K562 (cell line): ENCODE results near the gene PHF20. TPM values are rescaled to one million over a fixed set of nuclear protein-coding genes. Genes with fewer than 3 reads are reported as not detected.

Experiments used
- ATAC-seq: fragments of 200-7000 bp; cut with Tn5 transposase; 3 replicates; pipeline ENCODE4 v1.9.1; 2020; ENCODE audit warnings: moderate library complexity
- BruUV-seq: library from RNA; stranded (reverse); fragments of 400-500 nt; replicated peaks from 2 replicates; lab custom pipeline; 2021; lab: Mats Ljungman, UMichigan
- CTCF ChIA-PET: fragments of 300-600 bp; formaldehyde crosslinking; extraction: SDS; loops from one replicate; lab custom pipeline; 2021; ENCODE audit warnings: low intra/inter-chr PET ratio; lab: Yijun Ruan, JAX
- POLR2A ChIA-PET: fragments of 300-600, 350-650 bp; sonication (Branson Sonifier 250); formaldehyde crosslinking; extraction: SDS; loops from one replicate; lab custom pipeline; 2021; ENCODE audit warnings: antibody characterized with exemption, inconsistent platforms; lab: Yijun Ruan, JAX
- DNase-seq, 4 experiments: peaks; one replicate each; pipeline versions ENCODE4 v3.0.0 to v3.0.0-alpha.2; 2011 to 2018; ENCODE audit warnings: low spot score in 3 of 4, mixed read lengths in 3 of 4; ENCODE audit errors: extremely low read depth in 1 of 4
- FAIRE-seq: peaks from 2 replicates; lab custom pipeline; 2011; peaks lifted over from hg19 to GRCh38; lab: Jason Lieb, UNC
- H2AFZ ChIP-seq: 2 replicates; pipeline ENCODE4 v1.6.0; 2011; ENCODE audit warnings: low read depth, low read length, control low read depth, inconsistent platforms
- H3K27ac ChIP-seq: fragments of 200-600 bp; 3 replicates; pipeline ENCODE4 v1.8.0; 2011; ENCODE audit warnings: low read depth, mild to moderate bottlenecking, control low read depth, inconsistent platforms, low read length, moderate library complexity, mixed read lengths; ENCODE audit errors: extremely low read depth
- H3K27me3 ChIP-seq, 2 experiments: fragments of 300-600 bp in 1 of 2; 2 replicates in 1 of 2; 3 replicates in 1 of 2; pipeline versions ENCODE4 v1.6.0 to v1.8.0; 2011; ENCODE audit warnings: inconsistent platforms in 2 of 2, low read length in 2 of 2, mild to moderate bottlenecking in 1 of 2, mixed read lengths in 1 of 2, moderate library complexity in 1 of 2; ENCODE audit not compliant: control insufficient read depth in 2 of 2, insufficient read depth in 2 of 2
- H3K36me3 ChIP-seq: fragments of 300-600 bp; 3 replicates; pipeline ENCODE4 v1.8.0; 2011; ENCODE audit warnings: mild to moderate bottlenecking, low read length, inconsistent platforms; ENCODE audit not compliant: control insufficient read depth, insufficient read depth
- H3K4me1 ChIP-seq, 2 experiments: fragments of 200-600 bp in 1 of 2; replicated peaks in 1 of 2; 2 replicates in 1 of 2; 3 replicates in 1 of 2; pipeline versions ENCODE4 v1.5.1 to v1.8.0; 2011; ENCODE audit warnings: inconsistent platforms in 2 of 2, low read length in 2 of 2, mild to moderate bottlenecking in 1 of 2, mixed read lengths in 1 of 2, moderate library complexity in 1 of 2; ENCODE audit not compliant: control insufficient read depth in 2 of 2, insufficient read depth in 2 of 2
- H3K4me2 ChIP-seq: 2 replicates; pipeline ENCODE4 v1.6.1; 2011; ENCODE audit warnings: low read length, control low read depth, inconsistent platforms, mixed read lengths; ENCODE audit not compliant: insufficient read depth
- H3K4me3 ChIP-seq: fragments of 200-600 bp; sonication (generic), shearing (Covaris generic); 2 replicates; pipeline ENCODE4 v1.5.1; 2016; ENCODE audit warnings: control low read depth, inconsistent platforms
- H3K79me2 ChIP-seq: fragments of 200-600 bp; 3 replicates; pipeline ENCODE4 v1.8.0; 2011; ENCODE audit warnings: low read length, inconsistent platforms; ENCODE audit not compliant: control insufficient read depth, insufficient read depth
- H3K9ac ChIP-seq, 2 experiments: 2 replicates each; pipeline versions ENCODE4 v1.6.0 to v1.6.1; 2011; ENCODE audit warnings: low read depth in 2 of 2, low read length in 2 of 2, control low read depth in 1 of 2, inconsistent platforms in 1 of 2, mild to moderate bottlenecking in 1 of 2, mixed read lengths in 1 of 2; ENCODE audit not compliant: insufficient read depth in 1 of 2
- H3K9me1 ChIP-seq: one replicate; pipeline ENCODE4 v1.6.0; 2011; ENCODE audit warnings: inconsistent platforms, mild to moderate bottlenecking, low read length, moderate library complexity; ENCODE audit not compliant: control insufficient read depth, insufficient read depth
- H3K9me3 ChIP-seq: replicated peaks from 2 replicates; pipeline ENCODE4 v1.5.1; 2011; ENCODE audit warnings: low read depth, low read length, inconsistent platforms; ENCODE audit not compliant: control insufficient read depth, insufficient read depth
- H4K20me1 ChIP-seq: replicated peaks from 2 replicates; pipeline ENCODE4 v1.6.1; 2011; ENCODE audit warnings: low read length, inconsistent platforms, mixed read lengths; ENCODE audit not compliant: control insufficient read depth, insufficient read depth
- ARID1B ChIP-seq: fragments of 450-650 bp; IDR thresholded peaks from 2 replicates; pipeline ENCODE4 v1.6.1; 2016; ENCODE audit warnings: antibody characterized with exemption, mild to moderate bottlenecking, inconsistent platforms
- BACH1 ChIP-seq: fragments of 200-800 bp; sonication (Bioruptor generic); IDR thresholded peaks from 2 replicates; pipeline ENCODE4 v1.6.1; 2016; ENCODE audit warnings: missing genetic modification characterization, missing compliant biosample characterization
- DNMT1 ChIP-seq: fragments of 450-650 bp; IDR thresholded peaks from 2 replicates; pipeline ENCODE4 v1.6.1; 2016; ENCODE audit warnings: antibody characterized with exemption, mild to moderate bottlenecking
- E2F3 ChIP-seq: fragments of 250-450 bp; sonication (Bioruptor Pico); IDR thresholded peaks from 2 replicates; pipeline ENCODE4 v1.4.0; 2020; ENCODE audit warnings: mild to moderate bottlenecking
- HMBOX1 ChIP-seq: sonication (generic); IDR thresholded peaks from 2 replicates; pipeline ENCODE4 v1.6.1; 2016
- KDM5B ChIP-seq: fragments of 200-600 bp; sonication (generic); IDR thresholded peaks from 2 replicates; pipeline ENCODE4 v1.6.1; 2012; ENCODE audit warnings: low read depth, mild to moderate bottlenecking, moderate library complexity, low read length, control low read depth, inconsistent platforms; ENCODE audit not compliant: insufficient replicate concordance
- MAFK ChIP-seq: IDR thresholded peaks from 2 replicates; pipeline ENCODE4 v1.6.1; 2011; ENCODE audit warnings: low read length, improper control_type of control experiment
- MYNN ChIP-seq, 2 experiments: sonication (generic); formaldehyde crosslinking in 1 of 2; IDR thresholded peaks; 2 replicates each; pipeline versions ENCODE4 v1.5.0 to v1.6.1; 2016 to 2020; ENCODE audit warnings: antibody characterized with exemption in 1 of 2, missing genetic modification reagents in 1 of 2
- POLR2AphosphoS2 ChIP-seq: IDR thresholded peaks from 2 replicates; pipeline ENCODE4 v1.6.1; 2012; ENCODE audit warnings: low read length, improper control_type of control experiment
- RAD21 ChIP-seq, 2 experiments: fragments of 250-450 bp in 1 of 2; fragments of 450-650 bp in 1 of 2; sonication (Bioruptor Pico) in 1 of 2; formaldehyde crosslinking in 1 of 2; IDR thresholded peaks in 1 of 2; conservative IDR thresholded peaks in 1 of 2; 2 replicates each; pipeline versions ENCODE4 v1.4.0 to v1.8.0; 2020 to 2022; ENCODE audit warnings: mild to moderate bottlenecking in 2 of 2, moderate library complexity in 1 of 2
- SFPQ ChIP-seq: fragments of 200-400 bp; formaldehyde crosslinking; IDR thresholded peaks from 2 replicates; pipeline ENCODE4 v1.6.1; 2017; ENCODE audit warnings: mild to moderate bottlenecking, low read depth, low read length, moderate library complexity
- SUPT5H ChIP-seq: fragments of 450-650 bp; IDR thresholded peaks from 2 replicates; pipeline ENCODE4 v1.6.1; 2016
- TAF1 ChIP-seq: IDR thresholded peaks from 2 replicates; pipeline ENCODE4 v1.6.1; 2011; ENCODE audit warnings: mild to moderate bottlenecking, low read length, moderate library complexity; ENCODE audit not compliant: insufficient read depth, control insufficient read depth, severe bottlenecking; ENCODE audit errors: extremely low read depth
- ZBTB1 ChIP-seq: sonication (generic); formaldehyde crosslinking; IDR thresholded peaks from 2 replicates; pipeline ENCODE4 v1.8.1; 2023; ENCODE audit warnings: missing genetic modification reagents, low read depth, mild to moderate bottlenecking, borderline replicate concordance
- ZBTB9 ChIP-seq: fragments of 450-650 bp; formaldehyde crosslinking; IDR thresholded peaks from 2 replicates; pipeline ENCODE4 v1.4.0; 2020; ENCODE audit warnings: mild to moderate bottlenecking, moderate library complexity
- ZNF174 ChIP-seq: fragments of 250-450 bp; sonication (Bioruptor Pico); IDR thresholded peaks from 2 replicates; pipeline ENCODE4 v1.4.0; 2020; ENCODE audit warnings: mild to moderate bottlenecking
- WGBS: fragments of 100-300 bp; shearing (Covaris generic); methylation state at CpG from one replicate; pipeline ENCODE4 v1.1.6; 2016; ENCODE audit warnings: low coverage, mixed read lengths; ENCODE audit not compliant: insufficient coverage; ENCODE audit errors: missing lambda C conversion rate; 5-methylcytosine and 5-hydroxymethylcytosine counted together
- in situ Hi-C: fragments of 300-500 bp; cut with MboI; formaldehyde crosslinking; loops from 4 replicates; pipeline ENCODE4 v1.15.0; 2018; ENCODE audit warnings: inconsistent platforms, mixed read lengths
- intact Hi-C: fragments of 100-400 bp; cut with micrococcal nuclease; formaldehyde crosslinking; loops from 2 replicates; pipeline ENCODE4 v1.14.2; 2022
- polyA plus RNA-seq, 8 experiments: library from polyadenylated mRNA; depleted of rRNA in 4 of 8; stranded (reverse) in 5 of 8; unstranded in 3 of 8; fragments of >200 nt; fragmentation: Nextera tagmentation in 2 of 8; fragmentation: Illumina TruSeq in 1 of 8; extraction: Ambion mirVana in 2 of 8; extraction: Trizol in 1 of 8; gene quantifications; 2 replicates each; pipeline versions ENCODE4 v1.2.1 to v1.2.3, GENCODE V29; 2011 to 2014; ENCODE audit warnings: inconsistent platforms in 1 of 8, missing spikeins in 1 of 8
- total RNA-seq, 7 experiments: library from RNA; depleted of rRNA in 6 of 7; stranded (reverse); fragments of >200 nt in 6 of 7; fragmentation: Illumina TruSeq in 2 of 7; extraction: Trizol in 2 of 7; gene quantifications; 2 replicates each; pipeline versions ENCODE4 v1.2.1 to v1.2.3, GENCODE V29; 2011 to 2021; ENCODE audit warnings: low replicate concordance in 1 of 7

PHF20 gene
- total and polyA plus RNA-seq, 9 of the 15 experiments (the other 6 are each of a cell fraction or from before 2014, with no cell fraction given) = 49.9 to 196 (median 70.7) TPM

GRCh38 chr20:35952480-35953386 lies 180.9 kb downstream of the PHF20 start:
- H4K20me1 ChIP-seq = 0 out of 2 replicates have a peak, but pooled peaks cover 3% of the 10 kb centered on the region
- no peak overlapping the region for H2AFZ ChIP-seq
- no peaks in the 10 kb centered on the region for H3K27me3 ChIP-seq
- intact Hi-C loops (loop anchor here (5.0 kb wide), 1 partner anchor 50 kb away; no protein-coding TSS in a partner anchor), in situ Hi-C loops (no loop called here)
- no peaks in the 10 kb centered on the region for H3K9me1 ChIP-seq
- ATAC-seq (no peak), FAIRE-seq (peak; percentile 19), DNase-seq (peak in 3 of 4 experiments; percentile 22 to 48 (median 45))
- ChIA-PET CTCF (interaction anchor here (0.5 to 1.1 kb wide), 2 partner anchors 186 to 496 kb away, joined by 3 to 4 read pairs; no protein-coding TSS in a partner anchor), POLR2A (interaction anchor here (0.6 to 3.7 kb wide), 18 partner anchors 10 to 365 kb away, joined by 3 to 55 read pairs (median 4); partner anchors contain the start of gene RBM39)
- H3K4me3 ChIP-seq = peak overlapping the region; percentile 95
- peak overlapping the region; percentile 90 for H3K4me2 ChIP-seq
- peaks cover 28% of the 10 kb centered on the region for H3K36me3 ChIP-seq
- no peaks in the 10 kb centered on the region for H3K9me3 ChIP-seq
- 25% methylated on average over 6 of the region's 6 CpGs for WGBS
- peaks cover 32% of the 10 kb centered on the region for H3K79me2 ChIP-seq
- H3K27ac ChIP-seq = peak overlapping the region; percentile 98
- BruUV-seq = no TSS peak
- peaks cover 9 to 16% of the 10 kb centered on the region in 2 experiments; a peak in 4 of 5 replicates for H3K4me1 ChIP-seq
- peak overlapping the region; percentile 98 to 100 for H3K9ac ChIP-seq
- TF ChIP-seq RAD21 (CRISPR knock-in tag; conservative IDR thresholded peaks at IDR 0.05 in 1 of 2, IDR thresholded peaks at IDR 0.05 in 1 of 2) = 0 out of 4 replicates have a peak, but pooled peaks of 1 of the 2 experiments have one; percentile 15
- peak; percentile 59; the same call in 1 of the 2 replicates for TF ChIP-seq POLR2AphosphoS2
- no peak for TF ChIP-seq BACH1 (tag)
- TF ChIP-seq TAF1 = peak; percentile 6
- no peak for TF ChIP-seq ZBTB1 (CRISPR knock-in tag)
- TF ChIP-seq SUPT5H = peak; percentile 13; the same call in 1 of the 2 replicates
- TF ChIP-seq DNMT1 = no peak
- TF ChIP-seq SFPQ = no peak
- TF ChIP-seq MYNN (IDR thresholded peaks at IDR 0.05) = 0 out of 2 replicates have a peak, but pooled peaks have one; percentile 9
- TF ChIP-seq MYNN (CRISPR knock-in tag; IDR thresholded peaks at IDR 0.05) = no peak
- no peak for TF ChIP-seq E2F3 (CRISPR knock-in tag)
- TF ChIP-seq HMBOX1 = peak; percentile 71
- TF ChIP-seq ARID1B = no peak
- TF ChIP-seq KDM5B = peak; percentile 29
- 0 out of 2 replicates have a peak, but pooled peaks have one; percentile 23 for TF ChIP-seq ZBTB9
- TF ChIP-seq MAFK = no peak
- no peak for TF ChIP-seq ZNF174 (CRISPR knock-in tag)
